ENCODE results near the gene NUB1.

NUB1 gene

DNA sequence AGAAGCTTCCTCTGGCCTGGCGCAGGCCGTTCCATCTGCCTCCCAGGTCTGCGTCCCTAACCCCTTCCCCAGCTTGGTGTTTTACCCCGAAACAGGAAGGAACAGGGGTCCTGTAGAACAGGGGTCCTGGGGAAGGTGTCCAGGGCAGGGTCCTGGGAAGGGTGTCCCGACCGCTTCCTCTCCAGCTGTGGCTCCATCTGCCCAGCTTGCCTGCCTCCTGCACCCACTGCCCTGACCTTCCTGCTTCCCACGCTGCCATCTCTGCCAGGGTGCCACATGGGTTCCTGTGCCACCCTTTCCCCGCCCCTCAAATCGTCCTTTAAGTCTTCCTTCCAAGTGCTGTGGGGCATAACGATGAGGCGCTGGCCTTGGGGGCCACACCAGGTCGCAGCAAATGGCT, 35.8 kb downstream of the NUB1 start:
- DNase-seq: no peak

DNA sequence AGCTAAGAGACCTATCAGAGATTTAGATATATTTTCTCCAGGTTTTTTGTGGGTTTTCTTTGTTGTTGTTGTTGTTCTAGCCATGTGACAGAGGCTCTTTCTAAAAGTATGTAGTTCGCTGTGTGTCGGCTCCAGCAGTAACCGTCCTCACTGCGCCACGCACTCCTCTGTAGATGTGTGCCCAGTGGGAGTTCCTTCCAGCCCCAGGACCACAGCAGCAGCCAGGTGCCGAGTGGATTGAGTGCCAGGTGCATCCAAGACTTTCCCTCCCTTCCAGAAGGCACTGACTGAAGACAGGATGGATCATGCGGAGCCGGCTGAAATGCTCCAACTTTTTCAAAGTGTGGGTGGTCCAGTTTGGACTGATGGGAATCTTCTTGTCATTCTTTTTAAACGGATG, 36.4 kb downstream of the NUB1 start:
- DNase-seq: no peak

DNA sequence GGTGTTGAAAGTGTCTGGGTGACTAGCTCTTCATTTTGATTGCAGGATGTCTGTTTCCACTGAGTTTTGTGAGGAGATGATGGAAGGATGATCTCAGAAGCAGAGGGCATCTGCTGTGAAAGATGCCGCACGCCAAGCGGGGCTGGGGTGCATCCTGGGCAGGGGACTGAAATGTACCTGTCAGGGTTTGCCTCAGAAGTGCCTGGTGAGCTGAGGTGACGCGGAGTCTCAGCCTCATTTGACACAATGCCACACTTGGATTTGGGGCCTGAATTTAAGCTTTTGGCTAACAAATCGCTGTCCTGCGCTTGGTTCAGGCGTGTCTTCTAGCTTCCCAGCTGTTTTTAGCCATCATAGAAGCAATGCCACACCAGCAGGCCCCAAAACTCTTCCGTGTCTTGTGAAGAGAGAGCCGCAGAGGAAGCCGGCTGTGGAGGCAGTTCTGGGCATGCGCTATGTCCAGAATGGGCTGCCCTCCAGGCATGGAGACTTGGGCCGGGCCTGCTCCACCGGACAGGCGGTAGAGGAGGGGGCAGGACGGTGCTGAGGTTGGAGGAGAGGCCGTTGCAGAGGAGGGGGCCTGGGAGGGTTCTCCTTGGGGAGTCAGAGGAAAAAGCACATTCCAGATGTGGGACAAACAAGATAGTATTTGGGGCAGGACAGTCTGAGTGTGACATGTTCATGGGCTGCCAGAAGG, 37.0 kb downstream of the NUB1 start:
- DNase-seq: no peak

DNA sequence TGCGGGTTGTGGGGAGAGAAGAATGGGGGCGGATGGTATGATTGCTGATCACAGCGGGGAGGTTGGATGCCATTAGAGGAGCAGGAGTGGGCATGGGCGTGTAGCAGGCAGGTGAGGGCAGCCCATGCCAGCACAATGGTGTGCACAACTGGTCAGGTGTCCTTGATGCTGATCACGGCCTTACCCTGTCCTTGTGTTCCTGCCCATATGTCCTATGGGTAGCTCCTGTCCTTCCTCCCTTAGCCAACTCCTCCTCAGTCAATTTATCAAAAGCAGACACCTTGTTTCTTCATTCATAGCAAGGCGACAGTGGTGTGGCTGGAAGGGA, 37.5 kb downstream of the NUB1 start:
- no peak for DNase-seq

DNA sequence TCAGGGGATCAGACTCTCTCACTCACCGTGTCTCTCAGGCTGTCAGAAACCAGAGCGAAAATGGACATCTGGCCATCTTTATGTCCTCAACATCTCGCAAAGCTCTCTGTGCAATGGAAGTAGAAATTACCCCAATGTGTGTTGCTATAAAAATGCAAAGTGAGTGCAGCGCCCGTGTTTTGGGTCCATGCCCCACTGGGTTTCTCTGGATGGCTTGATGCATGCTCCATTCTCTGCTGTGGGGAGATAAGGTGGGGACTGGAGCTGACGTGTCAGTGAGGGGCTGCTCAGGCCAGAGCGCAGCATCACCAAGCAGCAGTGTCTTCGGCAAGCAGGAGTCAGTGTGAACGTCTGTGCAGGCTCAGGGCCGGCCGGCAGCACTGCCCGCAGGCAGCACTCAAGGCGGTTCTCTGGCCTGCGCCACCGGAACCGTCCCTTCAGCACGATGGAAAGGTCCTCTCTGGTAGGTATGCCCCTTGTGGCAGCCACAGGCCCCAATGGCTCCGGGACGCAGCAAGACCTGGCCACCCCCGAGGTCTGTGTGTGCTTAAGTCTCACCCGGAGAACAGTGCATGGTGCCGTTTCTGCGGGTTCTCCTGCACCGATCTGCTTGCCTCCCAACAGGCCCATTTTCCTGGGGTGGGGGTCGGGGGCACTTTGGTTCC, 38.1 kb downstream of the NUB1 start:
- DNase-seq: no peak

DNA sequence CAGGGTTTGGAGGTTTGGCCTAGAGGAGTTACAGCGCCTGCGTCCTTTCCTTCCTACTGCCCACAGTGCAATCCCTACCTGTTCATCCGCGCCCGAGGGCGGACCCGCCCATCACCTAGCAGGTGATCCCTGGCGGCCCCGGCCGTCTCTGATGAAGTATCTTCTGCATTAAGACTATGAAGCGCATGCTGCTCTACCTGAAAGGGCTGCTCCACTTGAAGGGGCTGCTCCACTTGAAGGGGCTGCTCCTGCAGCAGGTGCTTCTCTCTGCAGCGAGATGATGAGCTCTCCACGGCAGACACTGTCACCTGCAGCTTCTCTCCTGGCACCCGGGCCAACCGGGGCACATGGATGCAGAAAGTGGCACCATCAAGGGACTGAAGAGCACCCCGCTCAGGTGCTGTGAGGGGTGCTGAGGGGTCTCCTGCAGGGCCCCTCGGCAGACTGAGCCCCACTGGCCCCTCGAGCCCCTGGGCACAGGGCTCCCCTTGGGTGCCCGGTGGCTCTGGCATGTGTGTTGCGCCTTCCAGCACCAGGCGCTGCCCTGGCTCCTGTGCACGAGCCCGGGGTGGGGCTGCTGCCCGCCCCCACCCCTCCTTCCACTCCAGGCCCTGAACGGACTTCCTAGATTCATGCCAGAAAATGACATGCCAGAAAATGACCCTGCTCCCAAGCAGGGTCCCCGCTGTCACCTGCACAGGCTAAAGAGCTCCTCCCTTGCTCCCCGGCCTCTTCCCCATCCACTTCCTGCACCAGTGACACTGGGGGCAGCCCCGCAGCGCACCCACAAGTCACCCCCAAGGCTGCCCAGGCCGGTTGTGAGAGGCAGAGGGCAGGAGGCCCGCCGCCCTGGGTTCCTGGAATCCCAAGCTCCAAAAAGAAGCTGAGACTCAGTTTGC, 38.8 kb downstream of the NUB1 start:
- DNase-seq: no peak

DNA sequence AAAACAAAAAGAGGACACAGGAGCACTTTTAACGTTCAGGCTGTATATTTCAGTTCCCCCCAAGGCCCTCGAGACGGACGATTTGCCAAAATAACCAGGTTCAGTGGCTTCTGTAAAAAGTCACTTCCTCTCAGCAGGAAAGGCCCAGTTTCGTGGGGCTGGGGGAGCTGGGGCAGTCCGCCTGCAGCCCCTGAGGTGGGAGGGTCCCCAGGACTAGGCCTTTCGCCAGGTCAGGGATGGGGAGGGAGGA, 39.4 kb downstream of the NUB1 start:
- no peak for DNase-seq

DNA sequence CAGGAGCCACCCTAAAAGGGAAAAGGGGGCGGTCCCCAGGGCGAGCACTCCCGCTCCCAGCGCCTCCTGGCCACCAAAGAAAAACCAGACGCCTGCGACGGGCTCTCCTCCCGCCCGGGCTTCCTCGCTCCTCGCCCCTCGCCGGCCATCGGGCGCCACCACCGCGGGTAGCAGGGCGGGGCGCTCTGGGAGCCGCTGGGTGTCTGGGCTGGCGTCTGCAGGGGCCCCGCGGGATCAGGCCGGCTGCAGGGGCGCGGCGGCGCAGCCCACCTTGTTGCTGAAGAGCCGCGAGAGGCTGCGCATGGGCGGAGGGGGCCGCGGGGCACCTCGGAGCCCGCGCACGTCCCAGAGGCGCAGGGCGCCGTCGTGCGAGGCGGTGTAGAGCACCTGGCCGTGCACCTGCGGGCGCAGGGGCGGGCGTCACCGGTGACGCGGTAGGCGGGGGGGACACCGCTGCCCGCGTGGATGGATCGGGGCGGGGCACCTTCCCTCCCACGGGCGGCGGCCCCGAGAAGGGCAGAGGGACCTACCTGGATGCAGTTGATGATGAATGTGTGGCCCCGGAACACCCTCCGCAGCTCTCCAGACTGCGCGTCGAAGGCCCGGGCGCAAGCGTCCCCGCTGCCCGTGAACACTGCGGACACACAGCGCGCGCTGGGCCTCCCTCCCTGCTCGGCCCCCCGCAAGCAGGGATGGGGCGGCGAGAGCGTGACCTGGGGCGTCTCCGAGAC, 39.9 kb downstream of the NUB1 start:
- peak in 1 of 56 donors; percentile 49 for DNase-seq

DNA sequence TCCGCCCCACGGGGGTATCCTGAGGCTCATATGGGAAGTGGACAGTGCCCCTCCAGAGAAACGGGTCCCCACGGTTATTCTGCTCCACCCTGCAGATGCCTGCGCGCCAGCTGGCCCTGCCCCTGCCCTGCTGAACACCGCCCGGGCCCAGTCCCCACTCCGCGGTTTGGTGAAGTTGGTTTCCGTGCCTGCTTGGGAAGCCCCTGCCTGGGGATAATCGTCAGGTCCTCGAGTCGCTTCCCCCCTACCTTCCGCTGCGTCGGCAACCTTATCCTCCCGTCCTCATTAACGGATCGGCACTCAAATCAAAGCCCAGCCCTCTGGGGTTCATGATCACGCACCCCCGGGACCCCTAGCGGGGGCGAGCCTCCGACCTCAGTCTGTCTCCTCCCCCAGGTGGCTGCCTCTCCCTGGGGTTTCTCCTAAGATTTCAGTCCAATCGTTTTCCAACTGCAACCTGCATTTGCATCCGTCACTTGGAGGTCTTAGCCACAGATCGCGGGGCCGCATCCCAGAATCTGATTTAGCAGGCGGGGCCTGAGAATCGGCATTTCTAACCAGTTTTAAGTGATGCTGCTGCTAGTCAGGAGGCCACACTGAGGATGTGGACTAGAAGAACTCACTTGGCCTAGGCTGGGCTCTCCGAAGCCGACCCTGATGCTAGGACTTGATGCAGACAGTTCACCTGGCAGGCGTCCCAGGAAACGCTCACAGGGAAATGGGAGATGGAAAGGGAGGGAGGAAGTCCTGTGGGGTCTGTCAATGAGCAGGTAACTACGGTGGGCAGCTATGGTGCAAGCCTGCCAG, 40.7 kb downstream of the NUB1 start:
- no peak for DNase-seq

DNA sequence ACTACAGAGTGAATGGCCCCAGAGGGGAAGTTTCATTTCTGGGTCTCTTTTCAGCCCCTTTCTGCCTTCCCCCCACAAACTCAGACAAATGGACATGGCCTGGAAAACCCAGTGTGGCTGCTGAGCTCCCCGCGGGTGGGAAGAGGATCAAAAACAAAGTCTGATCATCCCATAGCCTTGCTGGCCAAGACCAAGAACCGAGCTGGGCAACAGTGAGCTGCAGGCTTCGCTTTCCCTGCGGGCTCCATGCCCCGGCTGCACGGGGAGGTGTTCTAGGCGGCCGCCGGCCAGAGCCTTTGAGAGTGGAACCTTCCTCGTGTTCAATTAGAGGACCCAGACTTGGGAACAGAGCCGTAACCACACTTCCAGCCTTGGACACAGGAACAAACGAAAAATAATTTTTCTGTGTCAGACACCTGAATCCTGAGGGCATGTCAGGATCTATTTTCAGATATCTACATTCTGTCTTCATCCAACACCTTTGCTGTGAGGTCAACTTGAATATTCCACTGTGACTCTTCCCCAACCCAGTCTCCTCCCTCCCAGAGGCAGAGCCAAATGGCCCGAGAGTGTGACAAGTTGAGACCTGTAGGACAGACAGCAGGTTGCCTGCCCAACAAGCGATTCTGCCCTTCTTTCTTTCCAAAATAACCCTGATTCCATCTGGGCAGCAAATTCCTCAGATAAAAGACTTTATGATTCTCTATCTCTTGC, 42.2 kb downstream of the NUB1 start:
- DNase-seq: no peak

DNA sequence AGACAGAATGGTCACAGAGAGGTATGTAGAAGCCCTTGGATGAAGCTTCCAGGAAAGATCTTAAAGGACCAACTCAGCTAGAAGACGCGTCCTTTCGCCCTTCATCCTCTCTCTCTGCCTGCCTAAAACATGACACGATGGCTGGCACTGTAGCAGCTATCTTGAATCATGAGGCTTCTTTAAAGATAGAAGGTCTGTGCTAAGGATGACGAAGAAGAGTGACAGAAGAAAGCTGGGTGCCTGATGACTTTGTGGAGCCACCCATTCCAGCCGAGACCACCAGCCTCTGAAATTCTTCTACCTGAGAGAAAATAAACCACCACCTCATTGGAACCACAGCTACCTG, 42.7 kb downstream of the NUB1 start:
- DNase-seq: no peak

DNA sequence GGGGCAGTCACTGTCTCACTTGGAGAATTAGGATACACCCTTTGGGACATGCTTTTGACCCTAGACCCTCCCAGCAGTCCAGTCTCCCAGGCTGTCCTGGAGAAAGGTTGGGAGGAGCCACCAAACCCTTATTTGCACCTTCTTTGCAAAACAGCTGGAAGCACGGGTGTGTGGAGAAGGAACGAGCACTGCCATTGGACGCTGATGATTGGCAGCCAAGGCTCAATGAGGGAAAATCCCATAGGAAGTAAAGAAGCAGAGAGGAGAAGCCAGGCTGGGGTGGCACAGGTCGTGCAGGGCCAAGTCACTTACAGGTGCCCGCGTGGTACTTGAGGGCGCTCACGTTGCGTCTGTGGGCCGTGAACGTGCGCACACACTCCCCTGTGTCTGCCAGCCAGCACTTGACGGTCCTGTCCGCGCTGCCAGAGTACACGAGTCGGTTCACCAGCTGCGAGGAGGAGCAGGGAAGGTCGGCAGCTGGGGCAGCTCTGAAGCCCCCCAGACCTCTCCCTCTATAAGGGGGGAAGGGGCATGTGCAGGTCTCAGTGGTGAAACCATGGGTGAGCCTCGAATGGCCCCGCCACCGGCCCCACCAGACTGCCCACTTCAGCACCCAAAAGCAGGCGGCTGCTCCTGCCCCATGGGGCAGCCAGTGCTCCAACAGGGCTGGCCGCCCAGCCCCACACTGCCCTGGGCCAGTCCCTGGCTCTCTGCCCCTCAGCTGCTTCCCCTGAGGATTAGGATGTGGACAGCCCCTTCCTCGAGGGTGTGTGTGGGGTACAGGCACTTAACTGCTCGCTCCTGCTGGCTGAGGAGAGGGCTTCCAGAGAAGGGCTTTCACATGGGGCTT, 43.4 kb downstream of the NUB1 start:
- no peak for DNase-seq

DNA sequence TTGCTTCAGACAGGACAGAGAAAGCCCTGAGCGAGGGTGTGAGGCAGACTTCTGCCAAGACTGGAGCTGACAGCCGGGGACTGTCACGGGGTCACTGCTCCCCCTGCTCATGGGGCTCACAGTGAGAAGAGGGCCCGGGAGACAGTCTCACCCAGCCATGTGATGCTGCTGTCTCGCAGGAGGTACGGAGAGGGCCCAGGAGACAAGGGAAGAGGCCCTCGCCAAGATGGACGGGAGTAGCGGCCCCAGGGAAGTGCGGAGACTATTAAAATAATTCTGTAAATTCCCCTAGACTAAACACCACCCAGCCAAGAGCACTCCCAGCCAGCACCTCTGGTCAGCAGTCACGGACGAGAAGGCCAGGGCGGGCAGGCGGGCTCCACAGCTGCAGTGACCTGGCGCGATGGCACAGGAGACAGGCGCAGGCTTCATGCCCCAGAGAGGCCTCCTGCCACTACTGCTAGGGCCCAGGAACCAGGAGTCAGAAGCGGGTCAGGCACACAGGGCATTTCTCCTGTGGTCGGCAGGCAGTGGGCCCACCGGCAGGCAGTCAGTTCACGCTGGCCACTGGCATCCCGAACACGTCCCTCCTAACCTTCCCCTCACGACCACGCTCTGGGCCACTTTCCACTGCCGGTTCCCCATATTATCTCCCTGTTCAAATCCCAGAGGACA, 44.2 kb downstream of the NUB1 start:
- DNase-seq: no peak

DNA sequence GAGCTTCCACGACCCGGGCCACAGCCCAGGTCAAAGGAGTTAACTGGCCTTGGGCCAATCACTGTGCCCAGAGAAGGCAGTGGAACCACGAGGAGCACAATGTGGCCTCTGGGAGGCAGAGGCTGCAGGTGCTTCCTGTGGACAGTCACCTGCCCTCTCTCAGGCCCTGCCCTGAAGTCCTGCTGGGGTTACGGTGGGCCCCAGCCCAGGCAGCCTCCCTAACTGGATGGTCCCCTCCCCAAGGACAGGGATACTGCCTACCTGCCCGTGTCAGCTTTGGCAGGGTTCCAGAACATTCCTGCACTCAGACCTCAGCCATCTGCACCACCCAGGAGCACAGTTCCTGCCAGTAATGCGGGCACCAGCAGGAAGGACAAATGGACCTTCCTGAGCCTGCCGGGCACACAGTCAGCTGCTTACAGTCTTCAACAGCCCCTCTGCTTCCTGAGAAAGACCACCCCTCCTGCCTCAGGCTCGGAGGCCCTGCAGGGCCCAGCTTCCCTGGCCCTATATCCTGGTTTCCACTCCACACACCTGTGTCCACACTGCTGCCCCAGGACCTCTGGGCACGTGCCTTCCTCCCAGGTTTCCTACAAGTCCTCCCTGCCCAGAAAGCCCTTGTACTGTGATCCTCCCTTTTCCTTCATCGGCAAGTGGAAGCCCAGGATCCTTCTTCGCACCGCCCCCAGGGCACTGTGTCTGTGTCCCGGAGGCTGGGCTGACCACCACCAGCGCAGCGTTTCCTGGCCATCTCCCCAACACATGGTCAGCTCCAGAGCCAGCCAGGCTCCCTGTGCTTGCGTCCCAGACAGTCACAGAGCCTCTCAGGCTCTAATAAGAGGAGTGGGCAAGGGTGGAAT, 44.9 kb downstream of the NUB1 start:
- DNase-seq: no peak

DNA sequence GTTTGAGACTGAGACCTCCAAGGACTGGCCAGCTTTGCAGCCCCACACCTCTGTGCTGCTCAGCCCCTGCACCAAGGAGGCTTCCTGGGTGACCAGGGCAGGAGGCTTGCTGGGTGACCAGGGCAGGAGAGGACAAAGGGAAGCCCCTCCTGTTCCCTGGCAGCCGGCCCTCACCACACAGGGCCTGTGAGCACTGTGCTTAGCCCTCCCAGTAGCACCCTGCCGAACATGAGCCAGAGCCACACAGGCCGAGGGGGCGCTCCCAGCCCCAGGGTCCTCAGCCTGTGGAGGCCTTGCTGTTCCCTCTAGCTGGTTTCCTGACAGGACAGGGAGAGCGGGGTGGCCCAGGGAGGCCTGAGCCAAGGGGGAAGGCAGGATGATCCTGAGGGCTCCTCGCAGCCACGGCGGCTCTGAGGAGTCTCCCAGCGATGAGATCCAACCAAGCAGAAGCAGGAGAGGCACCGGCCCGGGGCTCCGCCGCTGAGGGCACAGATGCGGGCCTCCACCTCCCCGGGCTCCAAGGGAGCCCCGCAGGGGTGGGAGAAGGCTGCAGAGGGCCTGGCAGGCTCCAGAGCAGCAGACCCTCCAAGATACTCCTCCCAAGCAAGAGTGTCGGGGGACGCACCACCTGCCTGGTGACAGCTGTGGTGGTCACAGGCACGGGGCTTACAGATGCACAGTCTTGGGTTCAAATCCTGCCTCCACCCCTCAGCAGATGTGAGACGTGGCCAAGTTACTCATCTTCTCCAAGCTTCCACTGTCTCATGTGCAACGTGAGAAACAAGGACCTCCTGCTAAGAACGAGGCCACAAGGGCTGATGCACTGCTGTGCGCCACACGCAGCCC, 45.8 kb downstream of the NUB1 start:
- no peak for DNase-seq

DNA sequence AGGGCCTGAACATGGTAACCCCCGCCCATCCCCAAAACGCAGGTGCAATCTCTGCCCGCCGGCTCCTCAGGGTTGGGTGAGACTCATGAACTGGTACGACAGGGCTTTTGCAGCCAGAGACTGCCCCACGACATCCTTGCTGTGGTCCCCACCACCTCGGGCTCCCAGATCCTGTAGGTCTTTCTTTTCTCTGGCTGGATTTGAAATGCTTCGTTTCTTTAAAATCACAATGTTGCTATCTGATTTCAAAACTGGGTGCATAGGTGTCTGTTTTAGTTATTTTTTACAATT, 46.3 kb downstream of the NUB1 start:
- DNase-seq: no peak

DNA sequence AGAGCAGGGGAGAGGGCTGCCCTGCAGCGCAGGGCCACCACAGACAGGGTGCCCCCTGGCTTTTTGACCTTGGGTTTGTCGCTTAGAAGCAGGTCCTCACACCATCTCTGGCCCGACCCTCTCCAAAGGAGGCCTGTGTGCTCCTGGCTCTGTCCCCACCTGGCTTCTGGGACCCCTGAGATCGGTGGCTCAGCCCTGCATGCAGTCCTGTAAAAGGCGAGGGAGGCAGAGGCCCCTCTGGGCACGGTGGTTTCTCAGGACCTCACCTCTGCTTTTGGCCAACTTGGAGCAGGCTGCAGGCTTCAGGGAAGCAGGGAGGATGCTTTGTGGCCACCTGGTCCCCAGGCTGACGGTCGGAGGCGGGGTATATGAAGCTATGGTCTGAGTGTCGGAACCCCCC, 46.8 kb downstream of the NUB1 start:
- no peak for DNase-seq
